Nucleus accumbens (tissue), 56 donors: ENCODE results near the gene ADARB2.
"Not testable (repeated sequence)": the region's sequence is repeated elsewhere in the genome, so short reads cannot be mapped to it uniquely, and the experiment has no call there.

Experiments
- DNase-seq, 56 donors: peaks; one replicate each; lab custom pipeline; 2025; lab: John Stamatoyannopoulos, UW

The ADARB2 gene

DNA sequence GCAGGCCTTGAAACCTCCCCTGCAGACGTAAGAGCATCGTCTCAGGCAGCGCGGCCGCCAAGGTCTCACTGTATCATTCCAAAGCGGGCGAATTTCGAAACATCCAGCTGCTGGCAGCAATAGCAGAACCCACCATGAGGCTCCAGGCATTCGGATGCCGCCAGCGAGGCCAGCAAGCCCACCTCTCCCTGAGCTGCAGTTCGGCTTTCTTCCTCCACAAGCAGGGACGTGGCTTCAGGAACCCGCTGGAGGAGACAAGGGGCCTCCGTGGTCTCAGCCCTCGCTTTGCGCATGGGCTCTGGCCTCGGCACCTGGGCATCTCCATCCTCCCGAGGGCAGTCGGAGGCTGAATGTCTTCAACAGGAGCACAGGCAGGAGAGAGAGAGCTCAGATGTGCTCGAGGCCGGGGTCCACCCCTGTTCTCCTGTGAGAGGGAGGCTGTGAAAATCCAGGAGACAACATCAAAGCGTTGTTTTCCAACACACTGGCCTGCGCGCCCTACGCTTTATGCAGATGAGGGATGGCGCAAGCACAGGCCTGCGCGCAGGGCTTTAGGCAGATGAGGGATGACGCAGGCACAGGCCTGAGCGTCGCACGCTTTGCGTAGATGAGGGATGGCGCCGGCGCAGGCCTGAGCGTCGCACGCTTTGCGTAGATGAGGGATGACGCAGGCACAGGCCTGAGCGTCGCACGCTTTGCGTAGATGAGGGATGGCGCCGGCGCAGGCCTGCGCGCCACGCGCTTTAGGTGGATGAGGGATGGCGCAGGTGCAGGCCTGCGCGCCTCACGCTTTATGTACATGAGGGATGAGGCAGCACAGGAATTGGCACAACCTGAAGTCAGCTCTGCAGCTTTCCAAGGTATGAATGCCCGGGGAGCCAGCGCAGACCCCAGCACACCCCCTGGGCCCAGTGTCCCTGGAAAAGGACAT, 577.9 kb downstream of the ADARB2 start:
- no peak for DNase-seq

DNA sequence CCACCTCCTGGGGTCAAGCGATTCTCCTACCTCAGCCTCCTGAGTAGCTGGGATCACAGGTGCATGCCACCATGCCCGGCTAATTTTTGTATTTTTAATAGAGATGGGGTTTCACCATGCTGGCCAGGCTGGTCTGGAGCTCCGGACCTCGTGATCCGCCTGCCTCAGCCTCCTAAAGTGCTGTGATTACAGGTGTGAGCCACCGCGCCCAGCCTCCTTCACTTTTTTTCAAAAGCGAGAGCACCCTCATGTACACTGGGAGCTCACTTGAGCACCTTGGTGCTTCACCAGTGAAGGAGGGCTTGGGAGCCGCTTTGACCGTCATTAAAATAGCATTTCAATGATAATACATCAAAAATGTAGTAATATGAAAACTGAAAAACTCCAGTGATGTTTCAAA, 578.8 kb downstream of the ADARB2 start:
- not testable (repeated sequence) for DNase-seq

GRCh38 chr10:1158066-1158465, 579.3 kb downstream of the ADARB2 start:
- DNase-seq: no peak

DNA sequence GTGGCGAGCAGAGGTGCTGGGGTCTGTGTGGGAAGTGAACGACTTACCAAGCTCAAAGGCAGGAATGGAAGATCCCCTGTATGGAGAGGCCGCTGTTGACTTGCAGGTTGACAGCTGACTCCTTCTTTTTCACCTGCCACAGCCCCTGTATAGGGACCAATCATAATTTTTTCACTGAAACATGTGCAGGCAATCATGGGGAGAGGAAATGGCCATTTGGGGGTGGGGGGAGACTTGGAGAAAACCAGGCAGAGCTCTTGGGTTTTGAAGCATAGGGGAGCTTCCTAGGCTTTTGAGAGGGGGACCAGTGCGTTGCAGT, 579.8 kb downstream of the ADARB2 start:
- no peak for DNase-seq

DNA sequence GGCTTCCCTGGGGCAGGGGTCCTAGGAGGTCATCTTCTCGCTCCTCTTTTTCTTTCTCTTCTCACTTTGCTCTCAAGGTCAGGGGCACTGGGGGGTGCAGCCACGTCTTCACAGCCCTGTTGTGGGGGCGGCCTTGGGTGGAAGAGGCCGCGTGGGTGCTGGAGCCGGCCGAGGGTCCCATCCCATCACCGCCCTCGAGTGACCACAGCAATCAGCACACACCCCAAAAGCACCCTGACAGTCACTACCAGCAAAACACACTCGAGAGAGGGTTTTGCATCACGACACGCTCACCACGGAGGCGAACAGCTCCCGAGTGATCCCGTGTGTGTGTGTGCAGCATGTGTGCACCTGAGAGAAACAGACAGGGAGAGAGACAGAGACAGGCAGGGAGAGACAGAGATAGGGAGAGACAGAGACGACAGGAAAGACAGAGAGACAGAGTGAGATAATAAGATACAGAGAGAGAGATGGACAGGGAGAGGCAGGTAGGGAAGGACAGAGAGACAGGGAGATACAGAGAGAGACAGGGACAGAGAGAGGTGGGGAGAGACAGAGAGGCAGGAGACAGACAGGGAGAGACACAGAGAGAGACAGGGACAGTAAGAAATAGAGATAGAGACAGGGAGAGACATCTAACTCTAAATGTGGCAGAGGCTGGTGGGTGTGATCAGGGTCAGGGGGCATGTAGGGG, 580.3 kb downstream of the ADARB2 start:
- no peak for DNase-seq

GRCh38 chr10:1156616-1156886, 580.8 kb downstream of the ADARB2 start:
- DNase-seq: no peak

GRCh38 chr10:1155791-1156615, 581.3 kb downstream of the ADARB2 start:
- no peak for DNase-seq

DNA sequence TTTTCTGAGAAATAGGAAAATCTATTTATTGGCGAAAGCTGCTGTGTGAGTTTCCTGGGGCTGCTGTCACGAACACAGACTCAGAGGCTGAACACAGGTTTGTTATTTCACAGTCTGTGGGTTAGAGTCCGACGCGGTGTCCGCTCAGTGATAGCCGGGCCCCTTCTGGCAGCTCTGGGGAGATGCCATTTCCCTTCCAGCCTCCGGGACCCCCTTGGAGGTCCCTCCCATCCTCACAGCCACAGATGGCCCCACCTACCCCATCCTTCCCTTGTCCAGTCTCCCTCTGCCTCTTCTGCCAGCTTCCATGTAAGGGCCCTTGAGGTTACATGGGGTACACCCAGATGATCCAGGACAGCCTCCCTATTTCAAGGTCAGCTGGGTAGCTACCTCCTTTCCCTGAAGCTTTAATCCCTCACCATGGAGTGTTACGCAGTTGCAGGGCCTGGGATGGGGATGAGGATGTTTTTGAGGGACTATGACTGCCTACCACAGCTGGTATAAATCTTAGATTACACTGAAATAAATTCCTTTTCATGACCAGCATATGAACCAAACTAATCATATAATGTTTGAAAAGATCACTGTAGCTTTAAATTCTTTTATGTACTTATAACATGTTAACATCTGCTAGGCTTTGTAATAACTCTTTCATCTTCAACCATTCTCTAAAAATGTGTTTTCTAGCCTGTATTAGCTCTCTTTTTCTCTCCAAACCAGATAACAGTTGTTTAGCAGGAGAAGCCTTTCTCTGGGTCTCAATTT, 582.6 kb downstream of the ADARB2 start:
- no peak for DNase-seq

GRCh38 chr10:1153805-1154351, 583.4 kb downstream of the ADARB2 start:
- no peak for DNase-seq

- DNase-seq: no peak
These were observed 584.0 kb downstream of the ADARB2 start for GRCh38 chr10:1153251-1153763.

DNA sequence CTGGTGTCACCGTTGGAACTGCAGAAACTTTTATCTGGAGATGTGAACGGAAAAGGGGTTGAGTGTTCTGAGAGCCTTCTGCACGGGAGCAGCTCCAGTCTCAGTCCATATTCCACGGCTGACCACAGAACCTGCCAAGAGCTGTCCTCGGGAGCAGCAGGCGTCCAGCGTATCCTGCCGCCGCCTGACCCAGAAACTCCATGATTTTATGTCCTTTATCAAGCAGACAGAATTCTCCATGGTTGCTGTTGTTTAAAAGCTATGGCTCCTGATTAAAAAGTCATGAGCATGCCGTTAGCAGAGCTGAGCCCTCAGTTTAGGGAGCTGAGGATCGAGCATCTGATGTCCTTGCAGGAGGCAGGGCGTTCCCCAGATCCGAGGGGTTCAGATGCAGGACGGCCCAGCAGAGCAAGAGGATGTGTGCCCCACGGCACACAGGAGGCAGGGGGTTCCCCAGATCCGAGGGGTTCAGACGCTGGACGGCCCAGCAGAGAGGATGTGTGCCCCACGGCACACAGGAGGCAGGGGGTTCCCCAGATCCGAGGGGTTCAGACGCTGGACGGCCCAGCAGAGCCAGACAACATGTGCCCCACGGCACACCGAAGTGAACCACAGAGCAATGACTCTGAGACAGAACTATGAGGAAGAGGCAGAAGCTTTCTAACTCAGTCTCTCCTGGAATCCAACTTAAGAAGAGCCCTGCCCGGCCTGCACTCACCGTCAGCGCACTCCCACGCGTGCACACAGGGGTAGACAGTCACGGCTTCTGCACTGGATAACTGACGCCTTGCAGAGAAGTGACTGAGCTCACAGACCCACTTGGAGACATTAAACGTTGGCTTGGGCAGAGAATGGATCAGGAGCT, 584.7 kb downstream of the ADARB2 start:
- no peak for DNase-seq

GRCh38 chr10:1151076-1152033, 586.0 kb downstream of the ADARB2 start:
- DNase-seq: no peak

DNA sequence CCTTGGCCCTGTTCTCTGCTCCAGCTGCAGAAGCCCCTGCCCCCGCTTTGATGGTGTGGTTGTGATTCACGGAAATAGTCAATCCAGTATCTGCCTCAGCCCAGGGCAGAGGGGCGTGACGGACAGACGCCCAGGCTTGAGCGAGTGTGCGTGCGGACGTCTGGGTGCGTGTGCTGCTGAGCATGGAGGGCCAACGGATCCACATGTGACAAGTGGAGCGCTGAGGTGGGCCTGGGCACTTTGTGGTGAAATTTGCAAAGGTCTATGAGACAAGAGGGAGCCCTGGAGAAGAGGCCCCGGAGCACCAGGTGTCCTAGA, 586.7 kb downstream of the ADARB2 start:
- DNase-seq: no peak

DNA sequence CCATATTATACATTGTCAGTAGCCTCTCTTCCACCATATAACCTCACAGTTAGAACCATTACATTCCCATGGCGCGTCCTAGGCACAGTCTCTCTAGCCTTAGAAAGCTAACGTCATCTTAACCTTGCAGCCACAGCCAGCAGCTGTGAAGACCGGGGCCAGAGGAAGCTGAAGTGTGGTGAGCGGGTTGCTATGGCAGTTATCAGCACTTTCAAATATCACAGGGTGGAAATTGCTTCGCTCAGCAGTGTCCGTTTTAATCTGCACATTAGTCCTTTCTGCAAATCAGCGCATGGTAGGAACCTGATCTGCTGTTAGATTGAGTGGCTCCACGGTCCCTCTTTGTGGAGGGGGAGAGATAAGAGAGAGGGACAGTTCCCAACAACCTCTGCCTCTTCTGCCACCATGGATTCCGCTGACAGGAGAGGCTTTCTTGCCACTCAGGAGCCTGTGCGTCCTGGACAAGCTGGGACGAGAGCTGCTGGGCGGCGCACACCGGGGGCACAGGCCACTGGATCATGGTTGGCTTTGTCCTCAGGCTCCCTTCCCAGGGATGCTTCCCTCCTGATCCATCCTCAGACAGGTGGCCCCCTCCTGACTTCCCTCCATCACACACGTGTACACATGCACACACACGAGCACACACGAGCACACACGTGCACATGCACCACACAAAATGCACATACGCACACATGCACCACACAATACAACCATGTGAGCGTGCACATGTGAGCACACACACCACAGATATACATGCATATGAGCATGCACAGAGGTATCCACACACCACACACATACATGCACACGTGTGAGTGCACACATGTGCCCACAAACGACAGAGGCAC, 587.3 kb downstream of the ADARB2 start:
- DNase-seq: no peak

GRCh38 chr10:1148855-1149605, 588.3 kb downstream of the ADARB2 start:
- DNase-seq: no peak

GRCh38 chr10:1147810-1148209, 589.5 kb downstream of the ADARB2 start:
- no peak for DNase-seq
